Stimulated activated CD4-positive, alpha-beta T cell treated with anti-CD3 and anti-CD28 coated beads, Interleukin-4, amount 100 ng/mL, for 4 hours (primary cell): ENCODE data around the gene PATE2.

ENCODE experiments used
- DNase-seq, 2 experiments: peaks; one replicate each; pipeline ENCODE4 v3.0.0-alpha.2; 2020

PATE2 gene

GRCh38 chr11:125778728-125779127 lies at the start of gene PATE2:
PATE2 (minus strand) TSS chr11:125778828; CDS start chr11:125778773, 55 bp downstream.
- no peak for DNase-seq

GRCh38 chr11:125807909-125808308 lies 29.3 kb upstream of the PATE2 start:
- DNase-seq: no peak

- no peak for DNase-seq
Measured at GRCh38 chr11:125802387-125802786, 23.8 kb upstream of the PATE2 start.

- no peak for DNase-seq
Measured at GRCh38 chr11:125799808-125800207, 21.2 kb upstream of the PATE2 start.

- no peak for DNase-seq
Measured at GRCh38 chr11:125797641-125798040, 19.0 kb upstream of the PATE2 start.

GRCh38 chr11:125790825-125791224 lies 12.2 kb upstream of the PATE2 start:
- no peak for DNase-seq

GRCh38 chr11:125787827-125788226 lies 9.2 kb upstream of the PATE2 start, which contains the start of gene PATE3:
PATE3 (plus strand) TSS chr11:125788127; CDS start chr11:125788152, 25 bp downstream.
- no peak for DNase-seq

GRCh38 chr11:125784678-125785077 lies 6.0 kb upstream of the PATE2 start:
- no peak for DNase-seq

- DNase-seq: no peak
Measured at GRCh38 chr11:125777309-125777708, 1.3 kb downstream of the PATE2 start.

GRCh38 chr11:125773516-125773915 lies 5.1 kb downstream of the PATE2 start:
- no peak for DNase-seq

- DNase-seq: no peak
Measured at GRCh38 chr11:125772834-125773505, 5.7 kb downstream of the PATE2 start.

- DNase-seq: no peak
Measured at GRCh38 chr11:125770583-125770982, 8.0 kb downstream of the PATE2 start.

- DNase-seq: no peak
Measured at GRCh38 chr11:125768336-125769046, 10.1 kb downstream of the PATE2 start.

GRCh38 chr11:125766251-125766650 lies 12.4 kb downstream of the PATE2 start:
- no peak for DNase-seq

- no peak for DNase-seq
Measured at GRCh38 chr11:125763483-125763882, 15.1 kb downstream of the PATE2 start.

- no peak for DNase-seq
Measured at GRCh38 chr11:125762445-125762844, 16.2 kb downstream of the PATE2 start.

- DNase-seq: no peak
Measured at GRCh38 chr11:125756050-125756449, 22.6 kb downstream of the PATE2 start.

- DNase-seq: no peak
Measured at GRCh38 chr11:125750629-125751028, 28.0 kb downstream of the PATE2 start.

- DNase-seq: no peak
Measured at GRCh38 chr11:125745979-125746378, 32.6 kb downstream of the PATE2 start, which contains the start of gene PATE1. PATE1 (plus strand) TSS chr11:125746279; CDS start chr11:125746305, 26 bp downstream.

- DNase-seq: no peak
Measured at GRCh38 chr11:125743681-125744080, 34.9 kb downstream of the PATE2 start.

GRCh38 chr11:125740617-125741016 lies 38.0 kb downstream of the PATE2 start:
- DNase-seq: no peak

- DNase-seq: no peak
Measured at GRCh38 chr11:125728969-125729368, 49.7 kb downstream of the PATE2 start.
